Measurements from ENCODE around the gene TAF6L. TPM values are rescaled to one million over a fixed set of nuclear protein-coding genes. Genes with fewer than 3 reads are reported as not detected.
"Not testable (repeated sequence)": the region's sequence is repeated elsewhere in the genome, so short reads cannot be mapped to it uniquely, and the experiment has no call there.

TAF6L gene, protein sequence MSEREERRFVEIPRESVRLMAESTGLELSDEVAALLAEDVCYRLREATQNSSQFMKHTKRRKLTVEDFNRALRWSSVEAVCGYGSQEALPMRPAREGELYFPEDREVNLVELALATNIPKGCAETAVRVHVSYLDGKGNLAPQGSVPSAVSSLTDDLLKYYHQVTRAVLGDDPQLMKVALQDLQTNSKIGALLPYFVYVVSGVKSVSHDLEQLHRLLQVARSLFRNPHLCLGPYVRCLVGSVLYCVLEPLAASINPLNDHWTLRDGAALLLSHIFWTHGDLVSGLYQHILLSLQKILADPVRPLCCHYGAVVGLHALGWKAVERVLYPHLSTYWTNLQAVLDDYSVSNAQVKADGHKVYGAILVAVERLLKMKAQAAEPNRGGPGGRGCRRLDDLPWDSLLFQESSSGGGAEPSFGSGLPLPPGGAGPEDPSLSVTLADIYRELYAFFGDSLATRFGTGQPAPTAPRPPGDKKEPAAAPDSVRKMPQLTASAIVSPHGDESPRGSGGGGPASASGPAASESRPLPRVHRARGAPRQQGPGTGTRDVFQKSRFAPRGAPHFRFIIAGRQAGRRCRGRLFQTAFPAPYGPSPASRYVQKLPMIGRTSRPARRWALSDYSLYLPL
- total RNA-seq: 22.1 TPM

DNA sequence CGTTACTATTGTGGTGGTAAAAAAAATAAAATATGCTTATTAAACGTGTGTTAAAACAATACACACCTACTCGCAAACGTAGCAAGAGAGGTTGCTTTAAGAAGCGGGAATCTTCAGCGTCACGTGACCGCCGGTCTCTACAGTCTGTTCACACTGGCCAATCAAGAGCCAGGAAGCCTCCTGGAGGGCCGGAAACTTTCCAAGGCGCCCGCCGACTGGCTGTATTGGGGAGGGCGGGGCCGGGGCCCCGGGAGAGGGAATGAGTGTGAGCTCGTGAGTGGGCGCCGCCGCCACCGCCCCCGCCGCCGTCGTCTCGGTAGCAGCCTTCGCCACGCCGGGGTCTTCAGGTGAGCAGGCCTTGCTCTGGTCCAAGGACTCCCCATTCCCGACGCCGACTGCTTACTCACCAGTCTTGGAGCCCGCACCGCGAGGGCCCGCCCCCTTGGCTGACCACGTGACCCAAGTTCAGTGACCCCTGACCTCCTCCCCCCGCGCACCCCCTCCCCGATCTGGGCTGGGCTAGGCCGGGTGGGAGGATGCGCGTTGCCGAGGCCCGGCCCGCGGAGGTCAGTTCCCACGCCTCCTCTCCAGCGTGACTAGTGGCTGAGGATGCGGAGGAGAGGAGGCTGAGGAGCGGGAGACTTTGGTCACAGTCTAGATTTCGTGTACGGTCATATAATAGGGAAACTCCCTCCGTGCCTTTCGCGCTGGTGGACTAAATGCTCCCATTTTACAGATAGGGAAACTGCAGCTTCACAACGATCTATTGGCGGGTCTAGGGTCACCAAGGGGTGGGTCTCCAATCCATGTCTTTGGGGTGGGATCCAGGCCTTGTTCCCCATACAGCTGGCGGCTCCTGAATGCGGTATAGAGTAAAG lies at the start of gene TAF6L:
Gene TAF6L, plus strand, starts transcription at position 253 of the 878 bp plus-strand sequence. CDS start 4,388 bp downstream, outside the sequence.
- DNase-seq (ENCODE audit: low spot score): peak; percentile 98

DNA sequence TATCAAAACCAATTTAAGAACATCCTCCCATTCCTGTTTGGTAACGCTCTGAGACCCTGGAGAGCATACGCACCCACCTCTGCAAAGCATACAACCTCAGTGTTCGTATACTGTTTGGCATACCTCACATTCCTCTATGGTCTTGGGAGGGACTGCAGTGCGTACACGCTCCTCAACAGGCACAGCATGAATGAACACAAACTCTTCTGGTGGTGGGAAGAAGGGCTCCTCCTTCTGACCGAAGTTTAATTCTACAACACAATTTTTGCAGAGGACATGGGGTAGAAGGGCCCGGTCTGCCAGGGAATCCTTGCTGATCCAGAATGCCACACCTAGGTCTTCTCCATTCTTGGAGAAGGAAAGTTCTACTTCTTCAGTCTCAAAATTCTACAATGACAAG lies 49.2 kb upstream of the TAF6L start:
- DNase-seq (ENCODE audit: low spot score): no peak

DNA sequence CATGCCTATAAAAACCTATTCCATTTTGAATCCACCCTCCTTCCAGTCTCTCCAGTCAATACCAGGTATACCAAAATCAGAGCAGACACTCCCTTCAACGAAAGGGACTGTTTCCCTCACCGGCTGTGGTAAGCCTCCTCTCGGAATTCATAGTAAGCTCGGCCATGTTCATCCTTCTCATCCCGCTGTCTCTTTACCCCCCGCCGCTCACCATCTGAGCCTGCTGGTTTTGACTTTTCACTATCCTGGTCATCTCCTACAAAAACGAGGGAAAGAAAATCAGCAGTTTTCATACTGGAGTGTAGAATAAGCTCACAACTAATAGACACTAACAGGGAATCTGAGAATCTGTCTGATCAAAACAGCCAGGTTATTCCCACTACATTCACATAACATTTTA lies 47.0 kb upstream of the TAF6L start:
- no peak for DNase-seq (ENCODE audit: low spot score)

DNA sequence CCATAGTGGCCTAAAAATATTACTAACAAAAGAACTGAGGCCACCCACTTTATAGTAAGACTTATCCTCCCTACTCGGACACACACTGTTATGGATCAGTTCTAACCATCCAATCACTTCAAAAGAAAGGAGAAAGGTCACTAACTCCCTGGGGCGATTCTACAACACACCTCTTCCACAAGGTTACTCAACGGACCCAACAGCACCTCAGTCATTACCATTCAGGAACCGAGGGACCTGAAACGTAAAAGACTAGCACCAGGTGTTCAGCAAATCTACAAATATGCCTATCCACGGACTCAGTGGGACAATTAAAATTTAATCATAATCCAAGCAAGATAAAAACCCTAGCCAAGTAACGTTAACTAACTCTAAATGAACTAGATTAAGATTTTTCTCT lies 45.5 kb upstream of the TAF6L start:
- DNase-seq (ENCODE audit: low spot score): no peak

DNA sequence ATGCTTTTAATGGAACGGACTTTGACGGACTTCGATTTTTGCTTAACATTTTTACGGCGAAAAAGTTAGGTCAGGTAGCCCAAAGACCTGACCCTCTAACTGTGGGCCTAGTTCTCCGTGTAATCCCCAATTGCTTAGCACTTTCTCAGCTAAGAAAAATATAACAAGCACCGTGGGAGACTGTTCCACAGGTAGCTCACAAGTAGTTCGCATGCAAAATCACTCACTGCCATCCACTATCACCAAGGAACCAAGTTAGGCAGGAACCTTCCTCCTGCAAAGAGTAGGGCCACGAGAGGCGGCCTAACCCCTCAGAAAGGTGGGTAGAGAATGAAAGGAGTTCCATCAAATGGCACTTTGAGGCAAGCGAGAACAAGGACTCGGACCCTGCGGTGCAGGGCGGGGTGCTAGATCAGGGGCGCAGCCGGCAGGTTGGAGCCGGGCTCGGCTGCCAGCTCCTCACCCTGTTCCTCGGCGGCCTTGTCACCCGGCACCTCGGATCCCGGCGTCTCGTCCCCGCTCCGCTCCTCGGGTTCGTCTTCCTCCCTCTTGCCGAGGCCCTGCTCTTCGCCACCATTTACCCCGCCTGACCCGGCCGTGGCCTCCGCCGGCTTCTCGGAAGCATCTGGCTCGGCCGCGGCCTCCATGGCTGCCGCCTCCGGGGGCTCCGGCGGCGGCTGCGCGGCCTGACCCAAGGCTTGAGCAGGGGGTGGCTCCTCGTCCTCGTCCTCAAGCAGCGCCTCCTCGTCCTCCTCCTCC lies 44.9 kb upstream of the TAF6L start:
- peak; percentile 70 for DNase-seq (ENCODE audit: low spot score)

DNA sequence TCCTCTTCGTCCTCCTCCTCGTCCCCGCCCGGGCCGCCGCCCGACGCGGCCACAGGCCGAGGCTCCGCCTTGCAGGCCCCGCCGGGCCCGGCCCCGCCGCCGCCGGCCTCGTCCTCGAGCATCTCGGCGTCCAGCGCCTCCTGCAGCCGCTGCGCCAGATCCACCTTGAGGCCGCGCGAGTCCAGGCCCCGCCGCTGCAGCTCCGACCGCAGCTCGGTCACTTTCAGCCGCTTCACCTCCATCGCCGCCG lies 44.4 kb upstream of the TAF6L start:
- DNase-seq (ENCODE audit: low spot score): no peak

DNA sequence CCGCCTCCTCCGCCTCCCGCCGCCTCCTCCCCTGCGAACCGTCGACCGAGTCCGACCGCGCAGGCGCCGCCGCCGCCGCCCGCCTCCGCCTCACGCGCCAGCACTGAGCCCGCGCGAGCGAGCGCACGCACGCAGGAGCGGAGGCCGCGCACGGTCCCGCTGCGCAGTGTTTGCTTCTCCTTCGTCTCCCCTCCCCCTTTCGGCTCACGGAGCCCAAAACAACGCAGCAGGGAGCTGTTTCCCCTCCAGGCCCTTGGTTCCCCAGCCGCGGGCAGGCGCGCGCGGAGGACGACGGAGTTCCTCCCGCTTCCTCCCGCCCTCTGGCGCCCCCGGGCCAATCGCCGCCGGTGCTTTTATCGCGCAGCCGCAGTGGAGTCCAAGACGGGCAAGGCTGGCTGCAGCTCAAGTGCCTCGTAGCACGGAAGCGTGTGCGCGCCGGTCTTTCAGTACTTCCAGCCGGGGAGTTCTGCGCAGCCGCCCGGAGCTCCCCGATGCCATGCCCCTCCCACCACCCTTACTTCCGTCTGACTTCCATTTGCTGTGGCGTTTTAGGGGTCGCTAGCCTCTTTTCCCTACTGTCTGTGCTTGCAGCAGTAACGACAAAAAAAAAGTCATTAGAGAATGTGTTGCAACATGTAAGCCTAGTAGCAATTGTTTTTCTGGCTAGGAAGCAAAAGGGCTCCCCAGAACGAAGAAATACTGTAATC lies 43.9 kb upstream of the TAF6L start, which contains the start of gene HNRNPUL2:
Gene HNRNPUL2, minus strand, starts transcription at position 293 of the 707 bp plus-strand sequence. CDS start 301 bp downstream, outside the sequence.
- DNase-seq (ENCODE audit: low spot score): peak; percentile 98

DNA sequence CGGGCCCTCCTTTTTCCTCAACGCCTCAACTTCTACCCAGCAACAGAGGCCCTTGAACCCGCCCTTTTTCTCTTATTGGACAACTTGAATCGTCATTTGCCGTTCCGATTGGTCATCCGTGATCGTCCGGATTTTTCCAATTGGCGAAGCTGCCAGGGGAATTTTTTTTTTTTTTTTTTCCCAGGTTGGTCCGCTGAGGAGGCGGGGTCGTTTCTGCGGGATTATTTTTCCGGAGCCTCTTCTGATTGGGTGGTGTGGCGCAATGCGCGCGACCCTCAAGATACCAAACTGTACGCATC lies 43.4 kb upstream of the TAF6L start:
- peak; percentile 93 for DNase-seq (ENCODE audit: low spot score)

DNA sequence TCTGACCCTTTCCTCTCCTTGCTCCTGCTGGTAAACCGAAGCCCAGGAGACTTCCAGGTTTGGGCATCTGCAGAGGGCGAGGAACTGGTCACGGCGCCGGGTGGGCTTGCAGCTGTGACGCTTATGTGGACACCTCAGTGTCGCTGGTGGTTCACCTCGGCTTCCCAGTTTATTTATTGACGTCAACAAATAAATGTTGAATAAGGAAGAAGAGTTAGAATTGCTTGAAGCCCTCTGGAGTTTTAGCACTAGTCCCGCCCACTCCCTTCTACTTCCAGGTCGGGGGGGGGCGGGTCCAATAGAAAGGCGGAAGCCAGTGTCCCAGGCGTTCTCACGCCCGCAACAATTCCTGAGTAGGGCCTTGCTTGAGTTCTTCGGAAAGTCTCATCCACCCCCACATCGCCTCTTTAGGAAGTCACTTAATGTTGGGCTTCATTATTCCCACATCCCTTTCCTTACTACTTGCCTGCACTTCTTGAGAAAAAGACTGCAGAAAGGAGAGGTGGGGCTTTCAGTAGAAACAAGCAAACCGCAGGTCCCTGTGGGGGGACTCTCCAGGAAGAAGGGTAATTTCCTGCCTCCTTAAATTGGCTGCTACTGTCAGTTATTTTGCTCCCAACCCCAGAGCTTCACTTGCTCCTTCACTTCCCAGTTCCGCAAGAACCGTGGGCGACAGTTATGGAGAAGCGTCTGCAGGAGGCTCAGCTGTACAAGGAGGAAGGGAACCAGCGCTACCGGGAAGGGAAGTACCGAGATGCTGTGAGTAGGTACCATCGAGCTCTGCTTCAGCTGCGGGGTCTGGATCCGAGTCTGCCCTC lies 42.8 kb upstream of the TAF6L start, which contains the start of gene TTC9C:
Gene TTC9C, plus strand, starts transcription at position 316 of the 818 bp plus-strand sequence. Its CDS starts 363 bp downstream, at position 679.
- DNase-seq (ENCODE audit: low spot score): peak; percentile 90

DNA sequence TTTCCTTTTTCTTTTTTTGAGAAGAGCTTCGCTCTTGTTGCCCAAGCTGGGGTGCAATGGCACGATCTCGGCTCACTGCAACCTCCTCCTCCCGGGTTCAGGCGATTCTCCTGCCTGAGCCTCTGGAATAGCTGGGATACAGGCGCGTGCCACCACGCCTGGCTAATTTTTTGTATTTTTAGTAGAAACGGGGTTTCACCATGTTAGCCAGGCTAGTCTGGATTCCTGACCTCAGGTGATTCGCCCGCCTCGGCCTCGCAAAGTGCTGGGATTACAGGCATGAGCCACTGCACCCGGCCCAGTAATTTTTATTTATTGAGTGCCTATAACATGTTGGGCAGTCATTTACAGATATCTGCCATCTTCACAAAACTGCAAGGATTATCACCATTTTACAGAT lies 41.1 kb upstream of the TAF6L start:
- not testable (repeated sequence) for DNase-seq (ENCODE audit: low spot score)

DNA sequence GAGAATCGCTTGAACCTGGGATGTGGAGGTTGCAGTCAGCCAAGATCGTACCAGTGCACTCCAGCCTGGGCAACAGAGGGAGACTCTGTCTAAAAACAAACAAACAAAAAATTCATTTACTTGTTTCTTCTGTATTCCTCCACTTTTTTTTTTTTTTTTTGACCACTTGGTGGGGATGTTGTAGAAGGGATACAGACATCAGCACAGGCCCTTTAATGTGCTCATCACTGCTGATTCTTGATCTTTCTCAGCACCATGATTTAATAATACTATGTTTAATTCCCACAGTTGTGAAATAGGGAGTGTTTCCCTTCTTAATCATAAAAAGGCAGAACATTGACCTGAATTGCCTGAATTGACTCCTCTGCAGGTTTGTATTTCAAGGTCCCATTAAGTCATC lies 38.4 kb upstream of the TAF6L start:
- no peak for DNase-seq (ENCODE audit: low spot score)

DNA sequence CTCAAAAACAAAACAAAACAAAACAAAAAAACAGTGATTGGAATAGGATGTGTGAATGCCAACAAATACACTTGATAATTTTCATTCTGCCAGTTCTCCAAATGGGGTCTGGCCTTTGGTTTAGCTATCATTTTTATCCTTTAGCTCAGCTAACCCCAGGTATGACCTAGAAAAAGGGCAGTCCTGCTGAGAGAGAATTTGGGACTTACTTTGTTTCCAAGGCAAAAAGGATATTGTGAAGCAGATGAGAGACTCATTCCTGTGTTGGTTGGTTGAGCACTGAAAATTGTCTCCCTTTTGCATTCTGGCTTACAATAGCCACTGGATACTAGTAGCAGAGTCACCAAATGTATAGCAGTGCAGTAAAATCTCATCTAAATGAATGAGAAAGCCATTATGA lies 34.0 kb upstream of the TAF6L start:
- no peak for DNase-seq (ENCODE audit: low spot score)

DNA sequence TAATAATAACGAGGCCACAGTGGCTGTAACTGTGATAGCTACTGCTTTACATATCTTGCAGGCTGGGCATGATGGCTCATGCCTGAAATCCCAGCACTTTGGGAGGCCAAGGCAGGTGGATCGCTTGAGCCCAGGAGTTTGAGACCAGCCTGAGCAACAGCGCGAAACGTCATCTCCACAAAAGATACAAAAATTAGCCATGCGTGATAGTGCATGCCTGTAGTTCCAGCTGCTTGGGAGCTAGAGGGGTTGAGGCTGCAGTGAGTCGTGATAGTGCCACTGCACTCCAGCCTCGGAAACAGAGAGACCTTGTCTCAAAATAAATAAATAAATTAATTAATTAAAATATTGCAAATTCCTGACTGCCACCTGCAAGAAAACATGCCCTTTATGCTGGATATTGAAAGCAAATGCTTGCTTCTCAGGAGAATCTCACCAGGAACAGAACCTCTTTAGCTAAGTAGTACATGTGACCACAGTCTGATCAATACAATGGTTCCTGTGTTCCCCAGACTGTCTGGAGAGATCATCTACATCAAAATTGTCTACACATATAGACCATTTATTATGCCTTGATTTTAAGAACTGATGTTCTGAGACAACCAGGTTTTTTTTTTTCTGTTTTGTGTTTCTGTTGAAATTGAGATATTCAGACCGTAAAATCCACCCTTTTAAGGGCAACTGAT lies 23.6 kb upstream of the TAF6L start:
- DNase-seq (ENCODE audit: low spot score): no peak

DNA sequence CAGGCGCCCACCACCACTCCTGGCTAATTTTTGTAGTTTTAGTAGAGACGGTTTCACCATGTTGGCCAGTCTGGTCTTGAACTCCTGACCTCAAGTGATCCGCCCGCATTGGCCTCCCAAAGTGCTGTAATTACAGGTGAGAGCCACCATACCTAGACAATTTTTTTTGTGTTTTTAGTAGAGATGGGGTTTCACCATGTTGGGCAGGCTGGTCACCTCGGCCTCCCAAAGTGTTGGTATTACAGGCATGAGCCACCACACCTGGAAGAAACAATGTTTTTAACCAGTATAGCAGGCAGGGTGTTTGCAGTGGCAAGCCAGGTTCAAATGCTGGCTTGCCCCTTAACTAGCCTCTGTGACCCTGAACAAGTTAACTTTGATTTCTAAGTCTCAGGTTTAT lies 21.3 kb upstream of the TAF6L start:
- not testable (repeated sequence) for DNase-seq (ENCODE audit: low spot score)

DNA sequence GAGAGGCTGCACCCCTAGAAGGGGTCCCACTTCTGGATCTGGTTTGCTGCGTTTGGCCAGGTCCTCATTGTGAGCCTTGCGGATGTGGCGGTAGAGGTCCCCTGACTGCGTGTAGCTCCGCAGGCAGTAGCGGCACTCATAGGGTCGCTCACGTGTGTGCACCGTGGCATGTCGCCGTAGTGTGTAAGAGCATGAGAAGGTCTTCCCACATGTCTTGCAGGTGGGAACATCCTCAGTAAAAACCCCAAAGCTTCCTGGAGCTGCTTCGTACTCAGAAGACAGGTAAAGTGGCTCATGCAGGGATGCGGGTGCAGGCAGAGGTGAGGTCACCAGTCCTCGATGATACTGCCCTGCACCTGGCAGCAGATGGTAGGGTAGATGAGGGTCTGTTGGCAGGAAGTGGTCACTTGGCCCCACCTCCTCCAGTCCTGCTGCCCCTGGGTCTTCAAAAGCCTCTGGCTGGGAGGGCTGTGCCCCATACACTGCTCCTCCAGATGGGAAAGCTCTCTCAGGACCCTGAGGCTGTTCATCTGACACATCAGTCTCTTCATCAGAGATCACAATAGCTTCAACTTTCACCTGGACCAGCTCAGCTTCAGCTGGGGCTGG lies 18.9 kb upstream of the TAF6L start:
- no peak for DNase-seq (ENCODE audit: low spot score)

DNA sequence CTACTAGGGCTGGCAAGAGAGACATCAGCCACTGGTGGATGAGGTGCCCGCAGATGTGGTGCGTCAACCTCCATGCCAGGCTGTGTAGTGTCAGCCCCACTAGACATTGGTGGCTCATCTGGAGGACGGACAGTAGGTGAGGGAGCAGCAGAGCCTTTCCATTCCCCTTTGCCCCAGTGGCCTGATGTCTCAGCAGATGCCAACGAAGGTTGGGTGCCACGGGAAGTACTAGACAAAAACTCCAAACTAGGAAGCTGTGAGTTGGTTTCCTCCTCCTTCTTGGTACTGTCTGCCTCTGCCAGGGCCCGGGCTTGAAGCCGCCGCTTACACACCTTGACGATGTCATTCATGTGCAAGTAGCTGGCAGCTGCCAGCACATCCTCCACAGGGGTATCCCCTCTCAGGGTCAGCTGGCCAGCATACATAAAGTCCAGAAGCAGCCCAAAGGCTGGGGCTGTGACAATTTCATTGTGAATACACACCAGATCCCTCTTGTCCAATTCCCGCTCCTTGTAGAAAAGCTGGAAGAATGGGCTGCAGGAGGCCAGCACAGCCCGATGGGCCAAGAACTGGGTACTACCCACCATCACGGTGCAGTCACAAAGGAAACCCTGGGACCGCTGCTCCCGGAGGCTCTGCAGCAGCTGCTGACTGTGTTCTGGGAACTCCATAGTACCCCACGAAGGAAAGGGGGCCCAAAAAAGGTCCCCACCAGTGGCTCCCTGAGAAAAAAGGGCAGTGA lies 18.0 kb upstream of the TAF6L start:
- no peak for DNase-seq (ENCODE audit: low spot score)

DNA sequence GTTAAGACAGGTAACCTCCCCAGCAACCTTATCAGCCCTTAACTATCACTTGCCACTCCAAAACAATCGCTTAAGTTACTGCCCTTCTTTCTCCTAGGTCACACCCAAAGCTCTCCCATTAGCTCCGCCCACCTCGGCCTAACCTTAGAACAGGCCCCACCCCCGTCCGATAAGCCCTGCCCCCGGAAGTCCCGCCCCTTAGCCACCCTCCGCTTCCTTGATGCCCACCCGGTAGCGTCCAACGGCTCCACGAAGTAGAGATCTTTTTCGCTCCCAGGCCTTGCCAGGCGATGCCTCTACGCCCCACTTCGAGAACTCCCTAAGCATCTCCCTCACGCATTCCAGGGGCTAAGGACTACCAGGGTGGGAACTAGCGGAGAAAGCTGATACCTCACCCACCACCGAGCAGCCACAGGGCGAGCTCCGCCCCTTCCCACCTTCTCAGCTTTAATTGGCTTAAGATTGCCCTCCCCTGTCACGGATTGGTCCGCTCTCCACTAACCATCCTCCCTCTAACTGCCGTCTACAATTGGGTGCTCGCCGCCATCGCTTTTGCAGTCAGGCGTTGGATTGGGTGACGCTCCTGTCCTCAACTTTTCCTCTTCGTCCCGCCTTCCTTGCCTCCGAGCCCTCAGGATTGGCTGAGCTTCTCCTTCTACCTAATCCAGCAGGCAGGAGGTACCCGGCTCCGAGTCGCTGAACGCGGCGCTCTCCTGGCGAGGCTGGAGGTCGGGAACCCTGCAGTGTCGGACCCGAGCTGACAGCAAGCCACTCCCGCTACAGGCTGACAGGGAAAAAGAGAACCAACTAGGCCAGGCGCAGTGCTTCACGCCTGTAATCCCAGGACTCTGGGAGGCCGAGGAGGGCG lies 17.2 kb upstream of the TAF6L start, which contains the start of gene ZBTB3:
Gene ZBTB3, minus strand, starts transcription at position 425 of the 868 bp plus-strand sequence. CDS start 496 bp downstream, outside the sequence.
- peak; percentile 98 for DNase-seq (ENCODE audit: low spot score)
